HepG2 (cell line): ENCODE results near the gene ACTN2.
"Not testable (repeated sequence)": the region's sequence is repeated elsewhere in the genome, so short reads cannot be mapped to it uniquely, and the experiment has no call there.

Experiments used
- DMAP1 ChIP-seq: IDR thresholded peaks from 2 replicates; pipeline ENCODE4 v1.6.1; 2016
- EED ChIP-seq: sonication (generic); formaldehyde crosslinking; IDR thresholded peaks from 2 replicates; pipeline ENCODE4 v1.5.0; 2020; ENCODE audit warnings: mild to moderate bottlenecking, missing genetic modification reagents
- HDAC6 ChIP-seq: fragments of 200-600 bp; sonication (generic); IDR thresholded peaks from 2 replicates; pipeline ENCODE4 v1.7.0; 2017; ENCODE audit warnings: mild to moderate bottlenecking, antibody characterized with exemption, low read length, low read depth
- NRL ChIP-seq: sonication (generic); formaldehyde crosslinking; IDR thresholded peaks from 2 replicates; pipeline ENCODE4 v1.5.0; 2020; ENCODE audit warnings: missing genetic modification reagents, mild to moderate bottlenecking, moderate library complexity, borderline replicate concordance
- RBAK ChIP-seq: sonication (generic); formaldehyde crosslinking; IDR thresholded peaks from 2 replicates; pipeline ENCODE4 v1.5.1; 2020; ENCODE audit warnings: mild to moderate bottlenecking, missing genetic modification reagents
- TGIF2 ChIP-seq: IDR thresholded peaks from 2 replicates; pipeline ENCODE4 v1.6.1; 2016; ENCODE audit warnings: control low read depth, missing compliant biosample characterization
- U2AF2 ChIP-seq: fragments of 200-400 bp; formaldehyde crosslinking; IDR thresholded peaks from 2 replicates; pipeline ENCODE4 v1.6.1; 2017; ENCODE audit warnings: low read depth, mild to moderate bottlenecking, low read length
- TF ChIP-seq, protein P1 (sequence below), 2 experiments: fragments of 450-650 bp in 1 of 2; sonication (generic) in 1 of 2; formaldehyde crosslinking in 1 of 2; IDR thresholded peaks; 2 replicates each; pipeline versions ENCODE4 v1.6.1 to v1.8.0; 2016 to 2022; ENCODE audit warnings: antibody characterized with exemption in 1 of 2, mild to moderate bottlenecking in 1 of 2, missing genetic modification reagents in 1 of 2
- TF ChIP-seq, protein P2 (sequence below): IDR thresholded peaks from 2 replicates; pipeline ENCODE4 v1.6.1; 2016; ENCODE audit warnings: low read depth
- TF ChIP-seq, protein P3 (sequence below): IDR thresholded peaks from 2 replicates; pipeline ENCODE4 v1.6.1; 2016; ENCODE audit warnings: missing compliant biosample characterization, missing genetic modification reagents, borderline replicate concordance
- TF ChIP-seq, protein P4 (sequence below): sonication (generic); formaldehyde crosslinking; IDR thresholded peaks from 2 replicates; pipeline ENCODE4 v1.4.0; 2020; ENCODE audit warnings: low read depth, mild to moderate bottlenecking, missing genetic modification reagents

DNA sequence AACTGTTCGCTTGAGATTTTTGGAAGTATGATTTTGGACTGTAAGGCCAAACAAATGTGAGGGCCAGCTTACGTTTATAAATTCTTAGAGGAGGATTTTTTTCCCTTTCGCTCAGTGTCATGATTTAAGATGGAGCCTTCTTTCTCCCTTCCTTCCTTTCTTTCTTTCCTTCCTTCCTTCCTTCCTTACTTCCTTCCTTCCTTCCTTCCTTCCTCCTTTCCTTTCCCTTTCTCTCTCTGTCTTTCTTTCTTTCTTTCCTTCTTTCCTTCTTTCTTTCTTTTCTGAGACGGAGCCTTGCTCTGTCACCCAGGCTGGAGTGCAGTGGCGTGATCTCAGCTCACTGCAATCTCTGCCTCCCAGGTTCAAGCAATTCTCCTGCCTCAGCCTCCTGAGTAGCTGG lies 17.4 kb upstream of the ACTN2 start:
- TF ChIP-seq HDAC6; EED (CRISPR knock-in tag); U2AF2; NRL (CRISPR knock-in tag); RBAK (CRISPR knock-in tag); DMAP1; TGIF2: not testable (repeated sequence)
- TF ChIP-seq, protein P1, sequence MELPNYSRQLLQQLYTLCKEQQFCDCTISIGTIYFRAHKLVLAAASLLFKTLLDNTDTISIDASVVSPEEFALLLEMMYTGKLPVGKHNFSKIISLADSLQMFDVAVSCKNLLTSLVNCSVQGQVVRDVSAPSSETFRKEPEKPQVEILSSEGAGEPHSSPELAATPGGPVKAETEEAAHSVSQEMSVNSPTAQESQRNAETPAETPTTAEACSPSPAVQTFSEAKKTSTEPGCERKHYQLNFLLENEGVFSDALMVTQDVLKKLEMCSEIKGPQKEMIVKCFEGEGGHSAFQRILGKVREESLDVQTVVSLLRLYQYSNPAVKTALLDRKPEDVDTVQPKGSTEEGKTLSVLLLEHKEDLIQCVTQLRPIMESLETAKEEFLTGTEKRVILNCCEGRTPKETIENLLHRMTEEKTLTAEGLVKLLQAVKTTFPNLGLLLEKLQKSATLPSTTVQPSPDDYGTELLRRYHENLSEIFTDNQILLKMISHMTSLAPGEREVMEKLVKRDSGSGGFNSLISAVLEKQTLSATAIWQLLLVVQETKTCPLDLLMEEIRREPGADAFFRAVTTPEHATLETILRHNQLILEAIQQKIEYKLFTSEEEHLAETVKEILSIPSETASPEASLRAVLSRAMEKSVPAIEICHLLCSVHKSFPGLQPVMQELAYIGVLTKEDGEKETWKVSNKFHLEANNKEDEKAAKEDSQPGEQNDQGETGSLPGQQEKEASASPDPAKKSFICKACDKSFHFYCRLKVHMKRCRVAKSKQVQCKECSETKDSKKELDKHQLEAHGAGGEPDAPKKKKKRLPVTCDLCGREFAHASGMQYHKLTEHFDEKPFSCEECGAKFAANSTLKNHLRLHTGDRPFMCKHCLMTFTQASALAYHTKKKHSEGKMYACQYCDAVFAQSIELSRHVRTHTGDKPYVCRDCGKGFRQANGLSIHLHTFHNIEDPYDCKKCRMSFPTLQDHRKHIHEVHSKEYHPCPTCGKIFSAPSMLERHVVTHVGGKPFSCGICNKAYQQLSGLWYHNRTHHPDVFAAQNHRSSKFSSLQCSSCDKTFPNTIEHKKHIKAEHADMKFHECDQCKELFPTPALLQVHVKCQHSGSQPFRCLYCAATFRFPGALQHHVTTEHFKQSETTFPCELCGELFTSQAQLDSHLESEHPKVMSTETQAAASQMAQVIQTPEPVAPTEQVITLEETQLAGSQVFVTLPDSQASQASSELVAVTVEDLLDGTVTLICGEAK (IDR thresholded peaks at IDR 0.05) = not testable (repeated sequence)
- TF ChIP-seq, protein P1 (CRISPR knock-in tag; IDR thresholded peaks at IDR 0.05) = not testable (repeated sequence)
- TF ChIP-seq, protein P2, sequence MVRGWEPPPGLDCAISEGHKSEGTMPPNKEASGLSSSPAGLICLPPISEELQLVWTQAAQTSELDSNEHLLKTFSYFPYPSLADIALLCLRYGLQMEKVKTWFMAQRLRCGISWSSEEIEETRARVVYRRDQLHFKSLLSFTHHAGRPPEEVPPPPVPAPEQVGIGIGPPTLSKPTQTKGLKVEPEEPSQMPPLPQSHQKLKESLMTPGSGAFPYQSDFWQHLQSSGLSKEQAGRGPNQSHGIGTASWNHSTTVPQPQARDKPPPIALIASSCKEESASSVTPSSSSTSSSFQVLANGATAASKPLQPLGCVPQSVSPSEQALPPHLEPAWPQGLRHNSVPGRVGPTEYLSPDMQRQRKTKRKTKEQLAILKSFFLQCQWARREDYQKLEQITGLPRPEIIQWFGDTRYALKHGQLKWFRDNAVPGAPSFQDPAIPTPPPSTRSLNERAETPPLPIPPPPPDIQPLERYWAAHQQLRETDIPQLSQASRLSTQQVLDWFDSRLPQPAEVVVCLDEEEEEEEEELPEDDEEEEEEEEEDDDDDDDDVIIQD (CRISPR knock-in tag) = not testable (repeated sequence)
- TF ChIP-seq, protein P3, sequence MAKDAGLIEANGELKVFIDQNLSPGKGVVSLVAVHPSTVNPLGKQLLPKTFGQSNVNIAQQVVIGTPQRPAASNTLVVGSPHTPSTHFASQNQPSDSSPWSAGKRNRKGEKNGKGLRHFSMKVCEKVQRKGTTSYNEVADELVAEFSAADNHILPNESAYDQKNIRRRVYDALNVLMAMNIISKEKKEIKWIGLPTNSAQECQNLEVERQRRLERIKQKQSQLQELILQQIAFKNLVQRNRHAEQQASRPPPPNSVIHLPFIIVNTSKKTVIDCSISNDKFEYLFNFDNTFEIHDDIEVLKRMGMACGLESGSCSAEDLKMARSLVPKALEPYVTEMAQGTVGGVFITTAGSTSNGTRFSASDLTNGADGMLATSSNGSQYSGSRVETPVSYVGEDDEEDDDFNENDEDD (CRISPR knock-in tag) = not testable (repeated sequence)
- TF ChIP-seq, protein P4, sequence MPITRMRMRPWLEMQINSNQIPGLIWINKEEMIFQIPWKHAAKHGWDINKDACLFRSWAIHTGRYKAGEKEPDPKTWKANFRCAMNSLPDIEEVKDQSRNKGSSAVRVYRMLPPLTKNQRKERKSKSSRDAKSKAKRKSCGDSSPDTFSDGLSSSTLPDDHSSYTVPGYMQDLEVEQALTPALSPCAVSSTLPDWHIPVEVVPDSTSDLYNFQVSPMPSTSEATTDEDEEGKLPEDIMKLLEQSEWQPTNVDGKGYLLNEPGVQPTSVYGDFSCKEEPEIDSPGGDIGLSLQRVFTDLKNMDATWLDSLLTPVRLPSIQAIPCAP (CRISPR knock-in tag) = not testable (repeated sequence)
